ENCODE measurements around the gene GP9.
"Not testable (repeated sequence)": the region's sequence is repeated elsewhere in the genome, so short reads cannot be mapped to it uniquely, and the experiment has no call there.

GP9 gene

DNA sequence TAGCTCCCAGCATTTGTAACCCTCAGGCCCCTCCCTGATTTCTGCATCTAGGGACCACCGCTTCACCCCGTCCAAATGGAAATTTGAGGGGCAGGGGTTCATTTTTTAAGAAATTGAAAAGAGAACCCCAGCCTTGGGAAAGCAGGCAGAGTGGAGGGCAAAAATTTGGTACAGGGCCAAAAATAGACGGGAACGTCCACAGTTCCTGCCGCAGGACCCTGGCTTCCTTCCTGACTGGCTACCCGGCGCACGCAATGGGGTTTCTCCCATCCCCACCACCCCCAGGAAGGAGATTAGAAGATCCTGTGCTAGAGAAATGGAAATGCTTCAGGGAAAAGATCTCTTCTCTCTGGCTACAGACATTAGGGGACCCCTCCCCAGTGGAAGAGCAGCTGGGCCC is 20.9 kb downstream of the GP9 start:
- DNase-seq = no peak

DNA sequence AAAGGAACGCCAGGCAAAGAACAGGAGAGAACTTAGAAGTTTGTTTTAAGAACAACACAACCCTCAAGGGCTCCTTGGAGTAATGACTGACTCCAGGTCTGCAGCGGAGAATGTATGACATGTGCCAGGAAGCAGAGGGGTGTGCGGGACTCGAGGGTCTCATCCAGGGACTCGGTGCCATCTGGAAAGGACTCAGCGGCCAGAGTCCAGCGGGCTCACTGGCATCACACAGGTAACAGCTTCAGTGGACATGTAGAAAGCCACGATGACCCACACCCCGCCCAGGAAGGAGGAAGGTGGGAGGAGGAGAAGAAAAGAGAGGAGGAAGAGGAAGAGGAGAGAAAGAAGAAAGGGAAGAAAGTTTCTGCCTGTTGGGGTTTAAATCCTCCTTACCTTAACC is 21.4 kb downstream of the GP9 start:
- no peak for DNase-seq

DNA sequence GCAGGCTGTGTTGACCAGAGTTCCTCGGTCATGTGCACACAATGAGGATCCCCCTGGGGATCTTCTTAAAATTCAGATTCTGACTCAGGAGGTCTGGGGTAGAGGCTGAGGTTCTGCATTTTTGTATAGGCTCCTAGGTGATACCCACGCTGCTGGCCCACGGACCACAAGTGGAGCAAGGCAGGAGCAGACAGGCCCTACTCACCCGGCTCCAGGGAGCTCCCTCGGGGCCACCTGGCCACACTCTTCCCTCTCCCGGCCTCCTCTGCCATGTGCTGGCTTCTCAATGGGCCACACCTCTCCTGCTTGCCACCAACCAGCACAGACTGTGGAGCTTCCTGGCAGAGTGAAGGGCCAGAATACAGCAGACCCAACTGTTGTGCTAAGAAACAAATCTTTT is 23.9 kb downstream of the GP9 start:
- DNase-seq = no peak

DNA sequence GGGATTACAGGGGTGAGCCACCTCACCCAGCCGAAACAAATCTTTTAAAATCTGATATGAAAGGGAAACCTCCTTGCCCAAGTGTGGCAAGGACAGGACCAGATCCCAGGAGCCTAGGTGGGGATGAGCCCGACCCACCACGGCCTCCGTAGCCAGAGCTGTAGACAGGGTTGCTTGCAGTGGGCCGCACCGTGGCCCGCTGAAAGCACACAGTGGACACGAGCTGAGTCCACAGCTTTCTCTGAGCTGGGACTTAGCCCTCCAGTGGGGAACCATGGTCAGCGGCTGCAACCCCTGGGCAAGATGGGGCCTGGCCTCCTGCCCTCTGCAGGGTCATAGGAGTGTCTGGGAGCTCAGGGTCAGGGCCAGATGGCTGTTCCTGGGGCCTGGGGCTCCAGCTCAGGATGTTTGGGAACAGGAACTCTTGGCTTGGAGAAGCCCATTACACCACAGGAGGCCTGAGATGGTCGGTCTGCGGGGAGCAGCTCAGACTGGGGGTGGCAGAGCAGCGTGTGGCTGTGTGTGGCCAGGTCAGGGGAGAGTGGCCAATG is 24.7 kb downstream of the GP9 start:
- DNase-seq = no peak

DNA sequence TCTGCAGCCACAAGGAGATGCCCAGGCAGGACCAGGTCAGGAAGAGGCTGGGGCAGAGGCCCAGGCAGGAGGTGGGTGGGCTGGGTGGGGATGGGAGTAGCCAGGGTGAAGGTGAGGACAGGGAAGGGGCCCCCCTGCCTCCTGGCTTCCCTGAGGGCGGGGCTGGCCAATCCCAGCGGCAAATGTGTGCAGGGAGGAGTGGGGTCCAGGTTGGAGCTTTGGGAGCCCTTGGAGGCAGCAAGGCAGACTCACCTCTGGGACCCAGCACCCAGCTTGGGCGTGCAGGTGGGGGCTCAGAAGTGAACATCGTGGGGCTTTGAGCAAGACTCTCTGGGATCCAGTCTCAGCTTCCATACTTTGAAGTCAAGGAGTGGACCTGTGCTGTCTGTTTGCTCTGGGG is 25.2 kb downstream of the GP9 start:
- DNase-seq = no peak

DNA sequence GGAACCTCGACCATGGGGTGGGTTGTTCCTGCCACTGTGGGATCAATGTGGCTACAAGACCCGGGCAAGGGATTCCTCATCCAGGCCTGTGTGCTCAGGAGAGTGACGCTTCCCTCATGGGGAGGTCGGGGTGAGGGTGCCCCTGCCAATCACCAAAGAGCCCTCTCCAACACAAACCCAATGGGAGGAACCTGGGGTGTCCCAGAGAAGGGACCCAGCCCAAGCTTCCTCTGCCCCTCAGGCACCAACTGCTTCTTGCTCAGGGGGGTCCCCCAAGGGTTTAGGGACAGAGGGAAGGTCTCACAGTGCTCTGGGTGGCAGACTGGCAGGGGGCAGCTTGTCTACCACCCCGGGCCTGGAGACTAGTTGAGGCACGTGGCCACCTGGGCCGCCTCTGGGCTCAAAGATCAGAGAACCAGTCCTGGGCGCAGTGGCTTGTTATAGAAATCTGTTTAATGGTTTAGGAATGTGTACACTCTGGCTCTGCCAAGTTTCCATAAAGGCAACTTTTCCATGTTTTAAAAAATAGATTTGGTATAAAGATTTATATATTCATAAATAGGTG is 26.6 kb downstream of the GP9 start:
- DNase-seq = peak; percentile 62

DNA sequence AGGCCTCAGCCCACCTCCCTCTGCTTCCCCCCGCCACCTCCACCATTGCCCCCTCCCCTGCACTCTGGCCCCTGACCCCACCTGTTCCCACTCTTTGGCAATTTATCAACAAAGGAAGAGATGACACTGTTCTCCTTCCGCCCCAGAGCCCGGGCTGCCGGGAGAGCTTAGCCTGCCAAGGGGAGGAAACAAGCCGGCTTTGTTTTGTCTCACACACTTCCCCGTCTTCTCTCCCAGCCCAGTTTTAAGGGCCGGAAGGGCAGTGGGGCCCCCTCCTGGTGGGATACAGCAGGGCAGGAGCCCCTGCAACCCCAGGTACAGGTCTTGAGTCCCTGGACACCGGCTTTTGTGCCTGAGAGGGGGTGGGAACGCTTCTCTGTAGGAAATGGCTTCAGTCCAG is 27.3 kb downstream of the GP9 start:
- DNase-seq = not testable (repeated sequence)

DNA sequence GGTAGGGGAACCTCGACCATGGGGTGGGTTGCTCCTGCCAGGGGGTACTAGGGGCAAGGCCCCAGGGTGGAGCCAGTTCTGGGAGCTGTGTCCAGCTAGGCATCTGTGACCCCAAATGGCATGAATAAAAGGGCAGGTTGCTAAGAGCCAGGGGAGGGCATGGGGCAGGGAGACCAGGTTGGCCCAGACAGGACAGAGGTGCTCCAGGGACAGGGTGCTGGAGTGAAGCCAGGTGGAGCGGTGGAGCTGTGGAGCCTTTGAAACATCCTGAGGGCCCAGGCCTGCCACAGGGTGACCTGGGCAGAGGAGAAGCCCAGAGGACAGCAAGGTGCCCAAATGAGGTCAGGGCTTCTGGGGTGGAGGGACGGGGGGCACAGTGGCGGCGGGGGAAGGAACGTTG is 27.7 kb downstream of the GP9 start:
- DNase-seq = not testable (repeated sequence)

DNA sequence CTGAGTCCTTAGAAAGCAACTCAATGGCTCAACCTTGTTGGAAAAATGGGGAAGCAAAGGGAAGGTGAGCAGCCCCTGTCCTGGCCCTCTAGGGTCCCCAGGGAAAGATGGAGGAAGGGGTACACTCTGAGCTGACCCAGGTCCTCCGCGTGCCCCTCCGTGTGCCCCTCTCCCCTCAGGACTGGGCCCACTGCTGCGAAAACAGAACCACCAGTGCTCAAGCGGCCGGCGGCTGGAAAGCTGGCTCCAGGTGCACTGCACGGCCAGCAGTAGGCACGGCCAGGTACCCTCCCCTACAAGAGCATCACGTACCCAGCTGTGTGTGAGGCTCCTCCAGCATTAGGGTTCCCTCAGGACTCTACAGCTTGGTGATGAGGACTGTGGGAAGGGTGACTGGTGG is 34.7 kb downstream of the GP9 start:
- no peak for DNase-seq

DNA sequence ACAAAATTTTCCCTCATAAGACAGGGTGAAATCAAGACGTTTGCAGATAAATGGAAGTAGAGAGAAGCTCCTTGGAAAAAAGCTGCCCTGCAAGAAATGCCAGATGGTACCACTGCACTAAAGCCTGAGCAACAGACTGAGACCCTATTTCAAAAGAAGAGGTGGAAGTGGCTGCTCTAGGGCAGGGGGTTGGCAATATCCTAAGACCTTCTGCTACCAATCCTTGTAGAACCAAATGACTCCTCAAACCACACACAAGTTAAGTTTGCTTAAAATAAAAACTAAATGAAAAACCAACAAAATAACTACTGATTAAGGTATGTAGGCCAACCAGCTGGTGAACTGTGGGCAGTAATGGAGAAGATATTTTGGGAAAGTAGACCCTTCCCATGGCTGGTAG is 39.7 kb downstream of the GP9 start:
- no peak for DNase-seq

DNA sequence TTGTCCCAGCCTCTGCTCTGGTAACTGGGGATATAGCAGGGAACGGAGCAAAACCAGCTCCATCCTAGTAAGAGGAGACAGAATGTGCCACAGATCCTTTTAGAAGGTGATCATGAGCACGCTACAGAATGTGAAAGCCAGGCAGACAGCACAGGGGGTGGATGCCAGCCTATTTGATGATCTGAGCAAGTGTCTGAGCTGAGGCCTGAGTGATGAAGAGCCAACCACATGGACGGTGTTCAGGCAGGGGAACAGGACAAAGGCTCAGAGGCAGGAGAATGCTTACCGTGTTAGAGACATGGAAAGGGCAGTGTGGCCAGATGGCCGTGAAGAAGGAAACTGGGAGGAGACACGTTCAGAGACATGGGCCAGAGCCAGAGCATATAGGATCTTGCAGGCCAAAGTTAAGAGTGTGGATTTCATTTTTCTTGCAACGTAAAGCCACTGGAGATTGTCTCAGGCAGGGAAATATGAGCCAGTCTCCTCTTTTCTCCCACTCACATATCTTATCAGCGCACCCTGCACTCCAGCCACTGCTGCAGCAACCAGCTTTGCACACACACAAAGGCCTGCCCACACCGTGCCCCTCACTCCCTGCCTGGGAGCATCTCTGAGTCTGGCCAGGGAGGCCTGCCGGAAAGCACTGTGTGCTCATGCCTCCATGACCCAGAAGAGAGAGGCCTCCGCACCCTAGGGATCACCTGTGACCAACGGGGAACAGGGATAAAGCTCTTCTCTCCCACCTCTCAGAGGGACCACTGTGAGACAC is 41.0 kb downstream of the GP9 start:
- no peak for DNase-seq

DNA sequence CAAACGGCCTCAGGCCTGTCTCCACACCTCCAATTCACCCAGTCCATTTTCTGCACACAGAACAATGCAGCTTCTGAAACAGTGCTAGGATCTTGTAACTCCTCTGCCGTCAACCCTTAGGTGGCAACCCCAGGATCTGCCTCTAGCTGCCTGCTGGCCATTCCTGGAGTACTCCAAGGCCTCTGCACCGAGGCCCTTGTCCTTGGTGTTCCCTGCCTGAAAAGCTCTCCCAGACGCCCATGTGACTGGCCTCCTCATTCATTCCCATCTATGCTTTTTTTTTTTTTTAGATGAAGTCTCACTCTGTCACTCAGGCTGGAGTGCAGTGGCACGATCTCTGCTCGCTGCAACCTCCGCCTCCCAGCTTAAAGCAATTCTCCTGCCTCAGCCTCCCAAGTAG is 42.7 kb downstream of the GP9 start:
- no peak for DNase-seq

DNA sequence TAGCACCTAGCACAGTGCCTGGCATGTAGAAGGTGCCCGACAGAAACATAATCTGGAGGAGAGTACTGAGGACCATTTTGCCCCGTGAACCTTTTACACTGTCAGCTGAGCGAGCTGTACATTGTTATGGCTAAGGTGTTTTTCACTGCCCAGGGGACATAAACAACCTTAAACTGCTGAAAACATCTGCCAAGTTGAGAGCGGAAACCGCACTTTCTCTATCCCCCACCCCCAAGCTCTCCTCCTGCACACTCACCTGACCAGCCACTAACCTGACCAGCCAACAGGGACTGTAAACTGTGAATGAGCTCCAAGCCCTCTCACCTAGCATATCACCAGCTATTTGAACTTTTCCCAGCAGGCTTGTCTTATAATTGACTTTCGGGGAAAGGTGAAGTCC is 43.5 kb downstream of the GP9 start:
- DNase-seq = no peak

DNA sequence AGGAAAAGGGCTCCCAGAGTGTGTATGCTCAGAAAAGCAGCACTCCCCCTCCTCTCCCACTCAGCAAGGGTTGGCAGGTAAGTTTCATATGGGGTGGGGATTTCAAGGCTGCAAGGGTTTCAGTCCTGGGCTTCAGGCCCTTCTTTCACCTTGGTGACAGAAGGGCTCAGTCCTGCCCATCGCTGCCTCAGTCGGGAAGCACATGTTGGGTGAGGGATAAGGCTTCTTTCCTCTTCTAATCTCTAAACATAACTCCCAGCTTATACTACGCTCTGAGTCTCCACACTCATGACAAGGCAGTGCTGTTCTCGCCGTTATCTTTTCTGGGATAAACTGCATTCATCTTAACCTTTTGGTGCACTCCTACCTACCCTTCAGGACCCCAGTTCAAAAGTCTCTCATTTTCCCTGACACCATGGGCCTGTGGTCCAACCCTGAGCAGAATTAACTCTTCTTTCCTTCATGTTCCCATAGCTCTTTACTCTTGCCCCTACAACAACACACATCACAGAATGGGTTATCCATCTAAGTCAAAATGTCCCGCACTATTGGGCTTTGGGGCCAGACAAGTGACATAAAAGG is 44.0 kb downstream of the GP9 start:
- DNase-seq = no peak

DNA sequence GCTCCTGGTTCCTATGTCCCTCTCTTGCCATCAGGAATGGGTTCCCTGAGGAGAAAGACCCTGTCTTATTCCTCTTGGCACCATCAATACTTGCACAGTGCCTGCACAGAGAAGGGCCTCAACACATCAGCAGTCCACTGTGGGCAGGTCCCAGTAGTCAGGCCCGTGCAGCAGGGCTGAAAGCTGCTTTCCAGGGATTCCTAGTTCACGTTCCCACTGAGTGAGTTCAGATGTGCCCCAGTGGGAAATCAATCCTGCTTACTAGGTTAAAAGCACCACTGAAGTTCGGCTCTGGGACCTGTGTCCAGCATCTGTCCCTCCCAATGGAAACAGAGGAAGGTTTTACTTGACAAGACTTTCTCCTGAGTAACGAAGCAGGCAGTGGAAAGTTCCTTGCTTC is 45.3 kb downstream of the GP9 start:
- DNase-seq = no peak

DNA sequence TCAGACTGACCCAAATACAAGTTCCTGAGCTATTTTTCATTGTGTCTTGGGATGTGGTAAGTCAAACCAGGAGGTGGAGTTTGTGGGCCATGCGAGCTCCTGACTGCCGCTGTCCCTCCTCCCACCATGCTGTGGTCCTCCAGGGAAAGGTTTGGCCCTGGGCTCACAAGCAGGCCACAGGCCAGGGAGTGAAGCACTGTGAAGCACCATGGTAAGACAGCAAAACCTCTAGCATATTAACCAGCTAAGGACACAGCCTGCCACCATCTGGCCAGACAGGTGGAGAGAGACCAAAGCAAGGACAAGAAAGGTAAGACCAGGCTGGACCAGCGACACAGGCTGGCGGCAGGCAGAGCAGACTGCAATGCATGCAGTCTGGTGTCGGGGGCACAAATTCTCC is 45.7 kb downstream of the GP9 start:
- no peak for DNase-seq

DNA sequence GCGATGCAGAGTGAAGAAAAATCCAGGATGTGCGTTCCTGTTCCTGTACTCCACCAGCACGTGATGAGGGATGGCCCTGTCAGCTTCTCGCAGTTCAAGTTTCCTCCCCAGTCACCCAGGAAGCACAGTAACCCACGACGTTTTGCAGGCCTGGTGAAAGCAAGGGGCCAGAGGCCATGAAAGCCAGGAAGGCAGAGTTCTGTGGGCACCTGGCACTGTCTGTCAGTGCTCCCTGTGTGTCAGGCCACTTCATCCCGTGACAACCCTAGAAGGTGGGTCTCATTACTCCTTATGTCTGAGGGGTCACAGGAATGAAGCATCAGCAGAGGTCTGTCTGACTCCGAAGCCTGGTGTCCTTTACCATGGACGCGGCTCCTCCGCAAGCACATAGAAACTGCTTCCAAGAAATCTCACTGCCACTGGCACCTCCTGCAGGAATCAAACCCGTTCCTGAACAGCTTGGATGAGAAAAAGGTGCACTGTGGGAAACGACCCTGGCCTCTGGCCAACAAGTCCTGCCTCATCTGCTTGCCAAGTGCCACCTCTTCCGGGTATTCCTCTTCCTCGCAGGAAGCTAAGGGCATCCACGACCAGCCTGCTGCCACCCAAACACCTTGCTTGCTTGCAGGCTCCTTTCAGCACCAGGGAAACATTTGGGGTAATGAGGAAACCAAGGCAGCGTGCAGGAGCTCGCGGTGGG is 46.4 kb downstream of the GP9 start:
- DNase-seq = no peak

DNA sequence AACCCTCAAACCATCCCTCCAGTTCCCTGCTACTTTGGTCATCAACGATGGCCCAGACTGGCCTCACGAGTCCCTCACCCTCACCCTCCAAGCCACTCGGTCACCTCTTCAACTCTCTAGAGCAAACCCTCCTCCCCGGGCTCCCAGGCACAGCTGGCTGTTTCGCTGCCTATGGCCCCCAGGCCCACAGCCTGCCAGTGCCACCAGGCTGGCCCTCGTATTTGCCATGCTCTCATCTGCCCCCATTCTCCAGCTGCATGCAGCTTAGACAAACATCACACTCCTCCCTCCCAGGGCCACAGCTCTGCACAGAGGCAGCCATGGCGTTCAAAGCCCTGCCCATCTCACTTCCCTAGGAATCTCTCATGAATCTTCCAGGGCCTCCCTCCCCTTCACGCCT is 47.2 kb downstream of the GP9 start:
- no peak for DNase-seq

DNA sequence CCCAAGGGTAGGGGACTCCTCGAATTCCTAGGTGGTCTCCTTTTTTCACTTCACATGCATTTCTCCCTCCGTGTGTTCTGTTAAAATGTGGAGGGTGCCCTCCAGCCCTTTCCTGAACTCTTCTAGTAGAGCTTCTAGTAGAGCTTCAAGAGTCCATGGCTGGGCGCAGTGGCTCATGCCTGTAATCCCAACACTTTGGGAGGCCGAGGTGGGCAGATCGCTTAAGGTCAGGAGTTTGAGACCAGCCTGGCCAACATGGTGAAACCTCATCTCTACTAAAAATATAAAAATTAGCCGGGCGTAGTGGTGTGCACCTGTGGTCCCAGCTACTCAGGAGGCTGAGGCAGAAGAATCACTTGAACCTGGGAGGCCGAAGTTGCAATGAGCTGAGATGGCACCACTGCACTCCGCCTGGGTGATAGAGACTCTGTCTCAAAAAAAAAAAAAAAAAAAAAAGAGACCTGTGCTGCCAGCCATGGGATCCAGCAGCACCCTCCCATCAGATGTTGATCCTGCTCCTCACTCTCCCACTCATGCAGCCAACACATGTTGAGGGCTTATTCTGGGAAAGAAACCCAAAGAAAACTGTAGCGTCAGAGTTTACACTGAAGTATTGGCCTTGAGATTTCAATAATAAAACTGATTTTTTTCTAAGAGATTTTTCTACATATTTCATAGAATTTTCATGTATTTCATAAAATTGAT is 50.6 kb downstream of the GP9 start:
- DNase-seq = not testable (repeated sequence)
